DOHH2 (cell line): ENCODE results near the gene HCFC1R1.

Experiments
- CTCF ChIP-seq: fragments of 200-600 bp; sonication (generic); IDR thresholded peaks from one replicate; pipeline ENCODE4 v1.5.1; 2014; ENCODE audit warnings: antibody characterized with exemption, mild to moderate bottlenecking, low read depth, low read length; ENCODE audit not compliant: poor library complexity, severe bottlenecking
- EZH2phosphoT487 ChIP-seq: fragments of 200-600 bp; sonication (generic); IDR thresholded peaks from 2 replicates; pipeline ENCODE4 v1.6.1; 2017; ENCODE audit warnings: borderline replicate concordance, mild to moderate bottlenecking, antibody characterized with exemption, low read length, moderate library complexity, mixed read lengths

DNA sequence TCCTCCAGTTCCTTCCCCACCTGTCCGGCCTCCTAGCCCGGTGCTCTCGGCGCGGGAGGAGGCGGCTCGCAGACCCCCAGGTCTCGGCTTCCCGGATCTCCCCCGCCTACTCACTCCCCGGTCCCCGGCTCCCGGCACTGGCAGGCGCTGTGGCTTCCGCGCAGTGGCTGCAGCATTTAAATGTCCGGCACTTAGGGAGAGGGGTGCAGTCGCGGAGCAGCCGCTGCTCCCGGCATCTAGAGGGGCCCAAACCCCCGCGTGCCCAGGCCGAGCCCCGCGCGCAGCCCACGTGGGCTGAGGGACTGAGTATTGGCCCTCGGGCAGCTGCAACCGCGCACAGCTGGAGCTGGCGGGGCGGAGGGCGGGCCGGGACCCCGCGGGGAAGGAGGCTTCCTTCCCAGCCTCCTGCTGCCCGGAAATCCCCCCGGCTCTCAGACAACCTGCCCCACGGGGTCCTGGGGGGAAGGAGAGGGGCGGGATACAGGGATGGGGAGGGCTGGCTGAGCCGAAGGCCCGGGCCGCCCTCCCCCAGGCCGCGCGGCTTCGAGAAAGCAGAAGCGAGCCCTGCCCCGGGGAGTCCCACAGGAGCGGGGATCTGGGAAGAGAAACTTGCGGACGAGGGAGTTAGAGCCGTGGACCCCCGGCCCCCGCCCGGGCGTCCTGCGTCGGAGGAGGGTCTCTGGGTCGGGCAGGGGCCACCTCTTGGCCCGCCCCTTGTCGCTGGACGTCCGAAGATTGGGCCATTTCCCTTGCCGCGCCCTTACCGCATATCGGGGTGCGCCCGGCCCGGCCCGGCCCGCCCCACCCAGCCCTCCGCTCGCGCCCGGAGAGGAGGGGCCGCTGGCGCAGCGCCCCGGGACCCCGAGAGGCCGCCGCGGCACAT lies 22.3 kb upstream of the HCFC1R1 start, which contains the start of gene MMP25:
- TF ChIP-seq CTCF = no peak
- no peak for TF ChIP-seq EZH2phosphoT487
